Activated CD8-positive, alpha-beta memory T cell treated with anti-CD3 and anti-CD28 coated beads, Interleukin-2, amount 50 U/mL, for 24 hours (primary cell): ENCODE measurements around the gene USP38.
"Not testable (repeated sequence)": the region's sequence is repeated elsewhere in the genome, so short reads cannot be mapped to it uniquely, and the experiment has no call there.

Source experiments
- DNase-seq: peaks from one replicate; pipeline ENCODE4 v3.0.0-alpha.2; 2020; ENCODE audit errors: extremely low read depth

USP38 gene

GRCh38 chr4:143184503-143185252 lies at the start of gene USP38:
Gene USP38, plus strand, starts transcription at chr4:143184917. Its CDS starts 534 bp downstream, at chr4:143185451.
- DNase-seq: peak; percentile 84

- no peak for DNase-seq
These were observed 49.4 kb upstream of the USP38 start for GRCh38 chr4:143135358-143135757.

GRCh38 chr4:143140696-143141095 lies 44.0 kb upstream of the USP38 start:
- no peak for DNase-seq

GRCh38 chr4:143148521-143148920 lies 36.2 kb upstream of the USP38 start:
- DNase-seq: no peak

GRCh38 chr4:143156853-143157252 lies 27.9 kb upstream of the USP38 start:
- DNase-seq: no peak

GRCh38 chr4:143163614-143164013 lies 21.1 kb upstream of the USP38 start:
- DNase-seq: no peak

GRCh38 chr4:143166722-143167121 lies 18.0 kb upstream of the USP38 start:
- not testable (repeated sequence) for DNase-seq

GRCh38 chr4:143178923-143179322 lies 5.8 kb upstream of the USP38 start:
- no peak for DNase-seq

GRCh38 chr4:143183513-143184216 lies 1.1 kb upstream of the USP38 start:
- DNase-seq: no peak

- no peak for DNase-seq
These were observed 557 bp upstream of the USP38 start for GRCh38 chr4:143184217-143184502.

GRCh38 chr4:143185253-143186107 lies 763 bp downstream of the USP38 start:
- DNase-seq: no peak

GRCh38 chr4:143186212-143186611 lies 1.5 kb downstream of the USP38 start:
- DNase-seq: no peak

- no peak for DNase-seq
These were observed 1.9 kb downstream of the USP38 start for GRCh38 chr4:143186649-143187048.

GRCh38 chr4:143188136-143189088 lies 3.7 kb downstream of the USP38 start:
- DNase-seq: no peak

- DNase-seq: no peak
These were observed 4.8 kb downstream of the USP38 start for GRCh38 chr4:143189528-143189927.

- no peak for DNase-seq
These were observed 10.9 kb downstream of the USP38 start for GRCh38 chr4:143195581-143195980.

GRCh38 chr4:143196323-143196722 lies 11.6 kb downstream of the USP38 start:
- DNase-seq: no peak

- no peak for DNase-seq
These were observed 14.8 kb downstream of the USP38 start for GRCh38 chr4:143199503-143199902.

GRCh38 chr4:143202824-143203223 lies 18.1 kb downstream of the USP38 start:
- no peak for DNase-seq

- DNase-seq: no peak
These were observed 18.9 kb downstream of the USP38 start for GRCh38 chr4:143203577-143203976.

- DNase-seq: no peak
These were observed 22.8 kb downstream of the USP38 start for GRCh38 chr4:143207555-143207954.
